ENCODE measurements around the gene PEAR1.

- TF ChIP-seq CTCF (conservative IDR thresholded peaks at IDR 0.05; ENCODE audit: low read depth, low read length) (no peak), POLR2A (IDR thresholded peaks at IDR 0.05; ENCODE audit: low read depth, low read length) (no peak), RFX5 (IDR thresholded peaks at IDR 0.05; ENCODE audit: low read depth, low read length) (no peak), RCOR1 (IDR thresholded peaks at IDR 0.05; ENCODE audit: insufficient replicate concordance, low read length) (no peak), SMC3 (IDR thresholded peaks at IDR 0.05; ENCODE audit: low read depth, low read length) (no peak), MAFK (IDR thresholded peaks at IDR 0.05; ENCODE audit: low read depth, low read length) (no peak), MXI1 (IDR thresholded peaks at IDR 0.05; ENCODE audit: borderline replicate concordance, low read depth, low read length) (no peak)
These were observed 34.6 kb downstream of the PEAR1 start for GRCh38 chr1:156928043-156928602.

All from IMR-90 (cell line).